Loucy (cell line): ENCODE measurements around the gene N4BP3.

Source experiments
- EZH2phosphoT487 ChIP-seq: fragments of 200-600 bp; IDR thresholded peaks from 2 replicates; pipeline ENCODE4 v1.6.1; 2018; ENCODE audit warnings: antibody characterized with exemption, mild to moderate bottlenecking, moderate library complexity, borderline replicate concordance
- TF ChIP-seq, protein P1 (sequence below): fragments of 200-600 bp; sonication (generic); conservative IDR thresholded peaks from 2 replicates; pipeline ENCODE4 v1.5.1; 2014; ENCODE audit warnings: mild to moderate bottlenecking, antibody characterized with exemption, low read length

DNA sequence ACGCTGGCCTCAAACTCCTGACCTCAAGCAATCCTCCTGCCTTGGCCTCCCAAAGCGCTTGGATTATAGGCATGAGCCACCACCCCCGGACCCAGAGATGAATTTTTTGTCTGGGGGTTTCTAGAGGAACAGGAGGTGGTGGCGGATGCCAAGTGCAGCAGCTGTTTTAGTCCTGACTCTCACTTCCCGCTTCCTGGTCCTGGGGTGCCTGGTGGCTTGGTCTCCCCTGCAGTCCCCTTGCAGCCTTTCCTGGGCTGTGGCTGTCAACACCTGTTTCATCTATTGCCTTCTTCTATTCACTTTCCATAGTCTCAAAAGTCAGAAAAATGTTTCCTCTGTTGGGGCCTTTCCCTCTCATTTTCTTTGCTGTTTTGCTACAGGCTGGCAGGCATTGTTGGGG is 46.8 kb downstream of the N4BP3 start:
- no peak for TF ChIP-seq EZH2phosphoT487
- TF ChIP-seq, protein P1, sequence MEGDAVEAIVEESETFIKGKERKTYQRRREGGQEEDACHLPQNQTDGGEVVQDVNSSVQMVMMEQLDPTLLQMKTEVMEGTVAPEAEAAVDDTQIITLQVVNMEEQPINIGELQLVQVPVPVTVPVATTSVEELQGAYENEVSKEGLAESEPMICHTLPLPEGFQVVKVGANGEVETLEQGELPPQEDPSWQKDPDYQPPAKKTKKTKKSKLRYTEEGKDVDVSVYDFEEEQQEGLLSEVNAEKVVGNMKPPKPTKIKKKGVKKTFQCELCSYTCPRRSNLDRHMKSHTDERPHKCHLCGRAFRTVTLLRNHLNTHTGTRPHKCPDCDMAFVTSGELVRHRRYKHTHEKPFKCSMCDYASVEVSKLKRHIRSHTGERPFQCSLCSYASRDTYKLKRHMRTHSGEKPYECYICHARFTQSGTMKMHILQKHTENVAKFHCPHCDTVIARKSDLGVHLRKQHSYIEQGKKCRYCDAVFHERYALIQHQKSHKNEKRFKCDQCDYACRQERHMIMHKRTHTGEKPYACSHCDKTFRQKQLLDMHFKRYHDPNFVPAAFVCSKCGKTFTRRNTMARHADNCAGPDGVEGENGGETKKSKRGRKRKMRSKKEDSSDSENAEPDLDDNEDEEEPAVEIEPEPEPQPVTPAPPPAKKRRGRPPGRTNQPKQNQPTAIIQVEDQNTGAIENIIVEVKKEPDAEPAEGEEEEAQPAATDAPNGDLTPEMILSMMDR: no peak
